GM23248 (cell line): Measurements from ENCODE around the gene SNX9.

Experiments used
- EZH2 ChIP-seq: fragments of 200-600 bp; sonication (generic); IDR thresholded peaks from 2 replicates; pipeline ENCODE4 v1.6.1; 2018; ENCODE audit warnings: antibody characterized with exemption, mild to moderate bottlenecking; ENCODE audit not compliant: insufficient read depth, poor library complexity, severe bottlenecking
- EZH2phosphoT487 ChIP-seq: fragments of 200-600 bp; sonication (generic); IDR thresholded peaks from 2 replicates; pipeline ENCODE4 v1.6.1; 2018; ENCODE audit warnings: antibody characterized with exemption, moderate library complexity, mild to moderate bottlenecking, low read depth; ENCODE audit not compliant: insufficient read depth

- TF ChIP-seq EZH2 (no peak), EZH2phosphoT487 (no peak)
Measured at GRCh38 chr6:157813750-157814455, 9.1 kb upstream of the SNX9 start.
